ENCODE results near the gene FAM168A.
"Not testable (repeated sequence)": the region's sequence is repeated elsewhere in the genome, so short reads cannot be mapped to it uniquely, and the experiment has no call there.

GRCh38 chr11:73470036-73470612 lies 127.8 kb downstream of the FAM168A start:
- TF ChIP-seq, protein P1, sequence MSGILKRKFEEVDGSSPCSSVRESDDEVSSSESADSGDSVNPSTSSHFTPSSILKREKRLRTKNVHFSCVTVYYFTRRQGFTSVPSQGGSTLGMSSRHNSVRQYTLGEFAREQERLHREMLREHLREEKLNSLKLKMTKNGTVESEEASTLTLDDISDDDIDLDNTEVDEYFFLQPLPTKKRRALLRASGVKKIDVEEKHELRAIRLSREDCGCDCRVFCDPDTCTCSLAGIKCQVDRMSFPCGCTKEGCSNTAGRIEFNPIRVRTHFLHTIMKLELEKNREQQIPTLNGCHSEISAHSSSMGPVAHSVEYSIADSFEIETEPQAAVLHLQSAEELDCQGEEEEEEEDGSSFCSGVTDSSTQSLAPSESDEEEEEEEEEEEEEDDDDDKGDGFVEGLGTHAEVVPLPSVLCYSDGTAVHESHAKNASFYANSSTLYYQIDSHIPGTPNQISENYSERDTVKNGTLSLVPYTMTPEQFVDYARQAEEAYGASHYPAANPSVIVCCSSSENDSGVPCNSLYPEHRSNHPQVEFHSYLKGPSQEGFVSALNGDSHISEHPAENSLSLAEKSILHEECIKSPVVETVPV (CRISPR knock-in tag; IDR thresholded peaks at IDR 0.05), result not testable (repeated sequence)
- TF ChIP-seq ZFP3 (CRISPR knock-in tag; IDR thresholded peaks at IDR 0.05), result not testable (repeated sequence)
